HFF-Myc (cell line): Measurements from ENCODE around the gene ANTXR2.
A peak's percentile ranks its signal among the peaks of the same experiment; 100 is the strongest.

Experiments
- DNase-seq: peaks from one replicate; pipeline ENCODE4 v3.0.0-alpha.2; 2011; ENCODE audit warnings: low read depth; ENCODE audit errors: extremely low read depth
- H3K4me3 ChIP-seq: replicated peaks from 2 replicates; pipeline ENCODE4 v1.5.1; 2011; ENCODE audit warnings: low read depth, mild to moderate bottlenecking, control low read depth, low read length
- TF ChIP-seq, protein P1 (sequence below): IDR thresholded peaks from 2 replicates; pipeline ENCODE4 v1.5.1; 2012; ENCODE audit warnings: mild to moderate bottlenecking, low read depth, low read length, control low read depth; ENCODE audit errors: missing control alignments

ANTXR2 gene

GRCh38 chr4:80029364-80029763, 43.7 kb downstream of the ANTXR2 start:
- DNase-seq = no peak
- TF ChIP-seq, protein P1, sequence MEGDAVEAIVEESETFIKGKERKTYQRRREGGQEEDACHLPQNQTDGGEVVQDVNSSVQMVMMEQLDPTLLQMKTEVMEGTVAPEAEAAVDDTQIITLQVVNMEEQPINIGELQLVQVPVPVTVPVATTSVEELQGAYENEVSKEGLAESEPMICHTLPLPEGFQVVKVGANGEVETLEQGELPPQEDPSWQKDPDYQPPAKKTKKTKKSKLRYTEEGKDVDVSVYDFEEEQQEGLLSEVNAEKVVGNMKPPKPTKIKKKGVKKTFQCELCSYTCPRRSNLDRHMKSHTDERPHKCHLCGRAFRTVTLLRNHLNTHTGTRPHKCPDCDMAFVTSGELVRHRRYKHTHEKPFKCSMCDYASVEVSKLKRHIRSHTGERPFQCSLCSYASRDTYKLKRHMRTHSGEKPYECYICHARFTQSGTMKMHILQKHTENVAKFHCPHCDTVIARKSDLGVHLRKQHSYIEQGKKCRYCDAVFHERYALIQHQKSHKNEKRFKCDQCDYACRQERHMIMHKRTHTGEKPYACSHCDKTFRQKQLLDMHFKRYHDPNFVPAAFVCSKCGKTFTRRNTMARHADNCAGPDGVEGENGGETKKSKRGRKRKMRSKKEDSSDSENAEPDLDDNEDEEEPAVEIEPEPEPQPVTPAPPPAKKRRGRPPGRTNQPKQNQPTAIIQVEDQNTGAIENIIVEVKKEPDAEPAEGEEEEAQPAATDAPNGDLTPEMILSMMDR = no peak
- H3K4me3 ChIP-seq = no peak overlapping the region

DNA sequence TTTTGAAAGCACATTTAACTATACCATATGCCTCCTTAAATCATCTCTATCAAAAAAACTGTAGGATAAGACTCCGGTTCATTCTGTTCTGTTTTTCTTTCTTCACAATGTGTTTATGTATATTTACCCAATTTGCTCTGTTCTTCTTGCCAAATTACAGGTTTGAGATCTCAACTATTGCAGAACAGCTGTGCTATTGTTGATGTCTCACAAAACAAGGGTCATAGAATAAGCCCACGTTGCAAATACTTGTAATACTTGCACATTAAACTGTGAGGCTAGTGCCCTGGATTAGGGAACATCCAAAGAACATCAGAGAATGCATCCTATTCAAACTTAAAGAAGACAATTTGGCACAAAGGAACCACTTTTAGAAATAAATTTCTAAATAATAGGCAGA, 45.4 kb downstream of the ANTXR2 start:
- TF ChIP-seq, protein P1 = no peak
- no peak overlapping the region for H3K4me3 ChIP-seq
- DNase-seq = no peak

DNA sequence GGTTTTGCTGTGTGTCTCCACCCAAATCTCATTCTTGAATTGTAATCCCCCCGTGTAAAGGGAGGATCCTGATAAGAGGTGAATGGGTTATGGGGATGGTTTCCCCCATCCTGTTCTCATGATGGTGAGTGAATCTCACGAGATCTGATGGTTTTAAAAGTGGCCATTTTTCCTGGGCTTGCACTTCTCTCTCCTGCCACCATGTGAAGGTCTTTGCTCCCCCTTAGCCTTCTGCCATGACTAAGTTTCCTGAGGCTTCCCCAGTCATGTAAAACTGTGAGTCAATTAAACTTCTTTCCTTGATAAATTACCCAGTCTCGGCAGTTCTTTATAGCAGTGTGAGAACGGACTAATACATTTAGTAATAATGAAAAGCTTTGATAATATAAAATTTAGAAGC, 46.9 kb downstream of the ANTXR2 start:
- no peak overlapping the region for H3K4me3 ChIP-seq
- no peak for DNase-seq
- TF ChIP-seq, protein P1 = no peak

DNA sequence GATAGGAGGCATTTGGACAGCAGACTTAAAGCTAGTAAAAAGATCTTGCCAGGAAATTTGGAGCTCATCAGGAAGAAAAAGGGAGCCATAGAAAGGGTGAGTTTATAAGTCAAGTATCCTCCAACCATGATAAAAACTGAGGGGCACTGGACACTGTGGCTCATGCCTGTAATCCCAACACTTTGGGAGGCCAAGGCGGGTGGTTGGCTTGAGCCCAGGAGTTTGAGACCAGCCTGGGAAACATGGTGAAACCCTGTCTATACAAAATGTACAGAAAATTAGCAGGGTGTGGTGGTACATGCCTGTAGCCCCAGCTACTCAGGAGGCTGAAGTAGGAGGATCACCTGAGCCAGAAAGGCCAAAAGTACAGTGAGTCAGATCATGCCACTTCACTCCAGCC, 48.7 kb downstream of the ANTXR2 start:
- no peak for DNase-seq
- TF ChIP-seq, protein P1 = no peak
- no peak overlapping the region for H3K4me3 ChIP-seq

DNA sequence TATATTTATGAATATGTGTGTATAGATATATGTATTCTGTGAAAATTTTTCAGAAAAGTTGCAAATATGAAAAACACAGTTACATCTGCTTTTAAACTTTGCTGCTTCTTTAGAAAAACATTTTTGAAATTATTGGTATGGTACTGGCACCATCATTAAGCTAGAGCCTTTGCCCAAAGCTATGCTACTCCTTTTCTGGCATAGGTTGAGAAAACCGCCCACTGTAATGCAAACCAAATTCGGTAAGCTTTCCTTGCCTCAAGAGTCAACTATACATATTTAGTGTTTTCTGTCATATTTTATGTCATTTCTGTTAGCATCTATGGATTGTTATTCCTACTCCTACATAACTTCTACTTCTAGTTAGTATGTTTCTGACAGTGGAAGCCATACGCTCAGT, 50.7 kb downstream of the ANTXR2 start:
- TF ChIP-seq, protein P1 = no peak
- no peak for DNase-seq
- no peak overlapping the region for H3K4me3 ChIP-seq

DNA sequence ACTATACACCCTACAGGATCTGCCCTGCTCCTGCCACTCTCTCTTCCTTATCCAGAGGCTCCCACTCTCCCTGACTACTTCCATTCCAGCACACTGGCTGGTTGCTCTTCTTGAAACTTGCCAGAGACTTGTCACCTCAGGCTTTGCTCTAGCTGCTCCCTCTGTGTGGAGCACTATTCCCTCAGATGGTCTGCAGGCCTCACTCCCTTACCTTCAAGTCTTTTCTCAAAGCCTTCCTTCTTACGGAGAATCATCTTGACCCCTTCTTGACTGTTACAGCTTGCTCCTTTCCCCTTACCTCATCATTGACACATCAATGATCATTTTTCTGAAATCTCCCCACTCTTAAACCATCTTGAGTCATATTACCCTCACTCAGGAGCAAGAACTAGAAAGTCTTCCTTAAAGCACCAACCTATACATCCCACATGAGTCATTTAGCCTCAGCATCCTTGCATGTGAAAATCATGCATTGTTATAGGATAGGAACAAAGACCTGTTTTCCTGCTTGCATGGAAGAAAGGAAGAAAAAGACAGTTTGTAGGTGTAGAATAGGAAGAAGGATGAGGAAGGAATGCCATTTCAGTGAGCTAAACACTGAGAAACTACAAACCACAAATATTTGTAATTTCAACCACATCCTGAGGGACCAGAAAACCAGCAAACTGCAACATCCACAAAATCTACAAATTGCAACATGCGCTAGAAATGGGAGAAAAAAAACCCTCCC, 55.7 kb downstream of the ANTXR2 start:
- TF ChIP-seq, protein P1 = no peak
- DNase-seq = peak; percentile 66

DNA sequence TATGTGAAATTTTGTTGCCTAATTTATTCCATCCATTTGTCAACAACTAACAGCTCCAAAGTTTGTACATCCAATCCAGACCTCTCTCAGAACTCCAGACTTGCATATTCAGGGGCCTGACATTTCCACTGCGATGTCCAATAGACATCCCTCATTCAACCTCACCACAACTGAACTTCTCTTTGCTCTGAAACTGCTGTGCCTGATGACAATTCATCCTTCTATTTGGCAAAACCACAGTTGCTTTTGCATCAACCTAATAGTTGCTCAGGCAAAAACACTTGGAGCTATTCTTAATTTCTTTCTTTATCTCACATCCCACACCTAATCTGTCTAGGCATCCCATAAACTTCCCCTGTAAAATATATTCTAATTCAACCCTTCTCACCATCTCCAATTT, 56.5 kb downstream of the ANTXR2 start:
- no peak overlapping the region for H3K4me3 ChIP-seq
- no peak for DNase-seq
- TF ChIP-seq, protein P1 = no peak

More for the DNA sequence above, 55.7 kb downstream of the ANTXR2 start:
- H3K4me3 ChIP-seq = no peak overlapping the region
